ENCODE results near the gene MTCP1.
A peak's percentile ranks its signal among the peaks of the same experiment; 100 is the strongest.

The MTCP1 gene

GRCh38 chrX:155054255-155054654, 16.7 kb downstream of the MTCP1 start:
- no peak for DNase-seq (ENCODE audit: low read depth, low spot score)

DNA sequence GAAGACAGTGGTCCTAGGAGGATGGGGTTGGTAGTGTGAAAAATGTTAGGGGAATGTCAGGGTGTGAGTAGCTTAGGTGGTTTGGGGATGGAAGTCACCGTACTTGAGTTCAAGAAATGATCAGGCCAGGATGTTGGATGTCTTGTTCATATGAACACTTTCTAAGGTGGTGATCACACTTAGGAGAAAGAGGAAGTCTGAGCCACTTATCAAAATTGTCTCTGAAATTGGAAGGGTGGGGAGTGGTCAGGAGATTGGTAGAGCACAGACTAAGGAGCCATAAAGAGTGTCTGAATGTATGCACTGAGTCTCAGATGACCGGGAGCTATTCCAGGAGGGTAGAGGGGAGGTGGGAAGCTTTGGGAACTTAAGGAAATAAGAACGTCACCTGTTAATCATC, 17.3 kb downstream of the MTCP1 start:
- no peak for DNase-seq (ENCODE audit: low read depth, low spot score)

- DNase-seq (ENCODE audit: low read depth, low spot score): no peak
These were observed 18.0 kb downstream of the MTCP1 start for GRCh38 chrX:155052738-155053498.

DNA sequence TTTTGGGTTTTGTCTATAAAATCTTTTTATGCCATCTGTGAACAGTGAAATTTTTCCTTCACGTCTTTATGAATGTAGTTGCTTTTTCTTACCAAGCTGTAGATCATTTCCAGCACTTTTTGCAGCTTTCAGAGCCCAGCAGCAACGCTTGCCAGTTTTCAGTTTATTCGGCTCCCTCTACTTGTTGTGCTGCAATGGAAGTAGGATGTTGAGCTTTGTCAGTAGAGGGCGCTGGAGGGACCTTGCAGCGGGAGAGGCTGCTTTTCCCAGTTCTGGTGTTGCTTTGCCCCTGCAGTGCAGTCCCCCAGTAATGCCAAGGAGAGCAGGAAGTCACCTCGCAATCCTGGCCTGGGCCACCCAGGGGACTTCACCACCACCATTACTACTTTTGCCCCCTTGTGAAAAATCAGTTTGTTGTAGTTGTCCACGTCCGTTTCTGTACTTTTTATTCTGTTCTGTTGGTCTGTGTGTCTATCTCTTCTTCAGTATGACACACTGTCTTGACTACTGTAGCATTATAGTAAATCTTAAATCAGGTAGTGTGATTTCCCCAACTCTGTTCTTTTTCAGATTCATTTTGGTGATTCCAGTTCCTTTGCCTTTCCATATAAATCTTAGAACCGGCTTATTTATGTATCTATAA, 21.8 kb downstream of the MTCP1 start:
- DNase-seq (ENCODE audit: low read depth, low spot score): no peak

DNA sequence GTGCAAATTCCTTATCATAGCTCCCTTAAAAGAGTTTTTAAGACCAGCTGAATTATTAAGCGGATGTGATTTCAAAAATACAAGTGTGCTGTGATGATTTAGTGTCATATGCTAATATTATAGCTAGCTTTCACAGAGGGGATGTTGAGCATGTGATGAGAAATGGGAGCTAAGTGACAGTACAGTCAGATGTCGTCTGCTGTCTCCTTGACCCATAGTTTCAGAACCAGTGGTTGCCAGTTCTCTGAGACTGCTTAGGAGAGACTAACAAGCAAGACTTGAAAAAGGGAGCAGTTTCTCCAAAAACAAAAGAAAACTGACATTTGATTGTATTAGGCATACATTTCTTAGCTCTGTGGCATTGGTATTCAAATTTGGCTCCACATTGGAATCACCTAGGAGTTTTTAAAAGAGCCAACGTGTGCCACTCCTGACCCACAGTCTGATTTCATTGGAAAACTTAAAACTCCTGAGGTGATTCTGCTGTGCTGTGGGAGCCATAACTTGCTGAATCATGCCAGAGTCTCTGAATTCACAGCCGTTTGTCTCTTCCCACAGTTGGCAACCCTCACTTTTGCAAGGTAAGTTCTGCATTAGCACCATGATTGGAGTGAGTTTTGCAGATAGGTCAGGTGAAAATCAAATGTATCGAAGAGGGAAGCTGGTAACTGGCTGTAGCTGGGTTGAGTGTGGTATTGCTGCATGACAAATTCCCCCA, 24.0 kb downstream of the MTCP1 start:
- no peak for DNase-seq (ENCODE audit: low read depth, low spot score)

GRCh38 chrX:155046129-155046810, 24.7 kb downstream of the MTCP1 start:
- DNase-seq (ENCODE audit: low read depth, low spot score): no peak

DNA sequence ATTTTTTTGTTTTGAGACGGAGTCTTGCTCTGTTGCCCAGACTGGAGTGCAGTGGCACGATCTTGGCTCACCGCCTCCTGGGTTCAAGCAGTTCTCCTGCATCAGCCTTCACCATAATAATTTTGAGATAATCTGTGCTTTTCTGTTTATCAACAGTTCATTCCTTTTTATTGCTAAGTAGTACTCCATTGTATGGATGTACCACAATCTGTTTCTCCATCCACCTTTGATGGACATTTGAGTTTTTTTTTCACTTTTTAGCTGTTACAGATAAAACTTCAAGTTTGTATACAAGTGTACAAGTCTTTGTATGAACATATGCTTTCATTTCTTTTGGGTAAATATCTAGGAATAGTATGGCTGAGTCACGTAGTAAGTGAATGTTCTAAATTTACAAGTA, 35.2 kb downstream of the MTCP1 start:
- no peak for DNase-seq (ENCODE audit: low read depth, low spot score)

- no peak for DNase-seq (ENCODE audit: low read depth, low spot score)
These were observed 39.3 kb downstream of the MTCP1 start for GRCh38 chrX:155031657-155032056.

DNA sequence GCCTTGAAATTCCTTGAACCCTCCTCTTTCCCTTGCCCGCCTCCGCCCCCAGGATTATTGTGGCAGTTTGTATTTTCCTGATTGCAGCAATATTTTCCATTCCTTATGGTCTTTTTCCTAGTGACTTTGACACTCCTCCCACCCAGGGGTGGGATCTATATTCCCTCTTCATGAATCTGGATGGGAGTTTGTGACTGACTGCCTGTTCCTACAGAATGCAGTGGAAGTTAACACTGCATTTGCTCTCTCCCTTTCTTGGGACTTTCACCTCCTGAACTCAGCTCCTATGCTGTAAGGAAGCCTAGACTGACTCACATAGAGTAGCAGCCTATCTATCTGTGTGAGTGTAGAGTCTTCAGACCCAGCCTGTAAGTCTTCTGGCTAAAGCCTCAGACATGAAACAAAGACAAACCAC, 42.1 kb downstream of the MTCP1 start:
- DNase-seq (ENCODE audit: low read depth, low spot score): no peak

DNA sequence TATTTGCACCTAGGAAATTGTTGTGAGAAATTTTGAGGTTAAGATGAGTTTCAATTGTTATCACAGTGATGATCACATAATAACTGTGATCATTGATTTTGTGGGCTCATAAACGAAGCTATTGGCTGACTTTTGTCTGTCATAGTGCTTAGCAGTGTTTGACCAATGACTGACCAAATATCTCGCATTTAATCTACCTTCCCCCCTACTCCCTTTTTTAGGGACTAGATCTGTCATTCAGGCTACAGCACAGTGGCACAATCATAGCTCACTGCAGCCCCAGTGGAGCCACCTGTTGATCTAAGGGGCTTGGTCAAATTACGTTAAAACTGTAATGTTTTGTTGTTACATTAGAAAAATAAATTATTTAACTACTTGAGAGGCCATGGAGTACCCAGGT, 42.8 kb downstream of the MTCP1 start:
- DNase-seq (ENCODE audit: low read depth, low spot score): no peak

GRCh38 chrX:155027509-155028066, 43.3 kb downstream of the MTCP1 start:
- no peak for DNase-seq (ENCODE audit: low read depth, low spot score)

DNA sequence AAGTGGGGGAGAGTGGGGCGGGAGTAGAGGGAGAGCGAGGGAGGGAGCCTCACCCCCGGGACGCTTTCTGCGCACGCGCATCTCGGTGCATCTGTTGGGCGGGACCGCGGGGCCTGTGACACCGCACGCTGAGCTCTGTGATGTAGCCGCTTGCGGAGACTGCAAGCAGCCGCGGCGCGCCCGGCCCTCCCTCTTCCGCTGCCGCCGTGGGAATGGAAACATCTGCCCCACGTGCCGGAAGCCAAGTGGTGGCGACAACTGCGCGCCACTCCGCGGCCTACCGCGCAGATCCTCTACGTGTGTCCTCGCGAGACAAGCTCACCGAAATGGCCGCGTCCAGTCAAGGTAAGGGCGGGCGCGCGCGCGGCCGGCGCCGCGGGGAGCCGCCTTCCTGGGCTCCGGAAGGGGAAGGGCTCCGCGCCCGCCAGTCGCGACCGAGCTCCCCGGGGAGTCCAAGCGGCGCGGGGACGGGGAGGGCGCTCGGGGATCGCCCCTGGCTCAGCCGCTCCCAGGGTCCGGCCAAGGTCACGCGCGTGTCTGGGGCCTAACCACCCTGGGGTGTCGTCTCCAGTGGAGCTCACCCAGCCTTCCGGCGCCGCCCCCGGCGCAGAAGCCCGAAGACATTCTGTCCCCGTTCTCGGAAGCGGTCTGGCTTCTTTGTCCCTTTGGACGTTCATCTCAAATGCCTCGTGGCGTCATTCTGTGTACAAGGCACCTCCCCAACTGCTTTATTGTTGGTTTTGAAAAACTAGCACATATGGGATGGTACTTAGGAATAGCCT, 44.0 kb downstream of the MTCP1 start, which contains the start of gene FUNDC2:
Gene FUNDC2 (plus strand): TSS at position 118 of the 782 bp plus-strand sequence. CDS start 95 bp downstream, at position 213.
- DNase-seq (ENCODE audit: low read depth, low spot score): peak; percentile 83

DNA sequence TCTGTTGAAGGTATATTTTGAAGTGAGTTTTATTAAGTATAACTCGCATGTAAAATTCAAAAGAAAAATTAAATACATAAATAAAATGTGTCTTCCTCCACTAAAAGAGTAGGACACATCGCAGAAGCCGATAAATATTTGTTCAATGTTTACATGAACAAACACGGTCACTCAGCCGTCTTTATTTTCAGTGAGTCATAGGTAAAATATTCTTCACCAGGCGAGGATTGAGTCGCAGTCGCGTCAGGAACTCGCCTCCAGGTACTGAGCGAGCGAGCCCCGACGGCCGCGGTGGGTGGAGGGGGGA, 44.6 kb downstream of the MTCP1 start:
- no peak for DNase-seq (ENCODE audit: low read depth, low spot score)

DNA sequence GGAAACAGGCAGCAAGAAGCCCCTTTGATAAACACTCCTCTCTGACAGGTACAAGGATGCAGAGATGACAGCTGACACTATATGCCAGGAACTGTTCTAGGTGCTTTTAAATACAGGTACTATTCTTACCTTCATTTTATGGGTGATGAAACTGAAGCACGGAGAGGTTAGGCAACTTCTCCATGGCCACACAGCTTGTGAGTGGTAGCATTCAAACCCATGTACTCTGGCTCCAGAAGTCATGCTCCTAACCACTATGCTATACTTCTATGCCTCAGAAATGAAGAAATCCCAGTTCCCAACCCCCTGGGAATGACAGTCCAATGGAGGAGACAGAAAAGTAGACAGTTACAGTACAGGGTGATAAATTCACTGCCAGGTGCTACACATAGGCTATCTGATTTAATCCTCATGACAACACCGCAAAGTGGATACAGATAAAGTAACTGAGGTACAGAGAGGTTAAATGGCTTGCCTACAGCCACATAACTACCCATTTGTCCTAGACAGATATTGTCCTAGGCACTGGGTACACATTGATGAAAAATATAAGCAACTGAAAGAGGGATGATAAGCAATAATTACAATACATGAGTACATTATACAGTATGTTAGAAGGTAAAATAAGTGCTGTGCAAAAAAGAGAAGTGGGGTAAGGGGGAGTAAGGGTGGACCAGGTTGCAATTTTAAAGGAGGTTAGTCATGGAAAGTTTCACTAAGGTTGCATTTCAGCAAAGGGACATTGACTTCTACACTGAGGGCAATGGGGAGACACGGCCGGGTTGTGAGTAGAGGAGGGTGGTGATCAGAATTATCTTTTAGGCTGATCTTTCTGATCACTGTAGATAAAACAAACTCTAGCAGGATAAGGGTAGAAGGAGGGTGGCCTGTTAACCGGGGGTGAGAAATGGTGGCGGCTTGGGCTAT, 46.8 kb downstream of the MTCP1 start:
- DNase-seq (ENCODE audit: low read depth, low spot score): no peak

DNA sequence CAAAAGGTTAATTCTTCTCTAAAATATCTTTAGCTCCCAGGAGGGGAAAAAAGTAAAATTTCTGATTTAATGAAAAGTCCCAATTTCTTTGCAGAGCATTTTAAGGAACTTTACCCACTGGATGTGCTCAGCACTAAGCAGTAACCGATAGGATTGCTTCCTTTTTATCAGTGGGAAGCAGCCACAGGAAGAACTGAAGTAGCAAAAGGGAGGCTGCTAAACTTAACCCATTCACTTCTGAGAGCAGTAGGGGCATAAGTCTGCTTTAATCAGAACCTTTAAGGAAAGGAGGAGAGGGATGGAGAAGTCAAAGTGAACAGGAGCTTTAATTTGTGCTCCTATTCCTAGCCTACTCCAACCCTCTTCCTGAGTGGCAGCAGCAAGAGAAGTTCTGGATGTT, 48.4 kb downstream of the MTCP1 start, which contains the start of gene F8:
Gene F8 (minus strand): TSS at position 139 of the 400 bp plus-strand sequence. CDS start 171 bp downstream, outside the sequence.
- DNase-seq (ENCODE audit: low read depth, low spot score): no peak

DNA sequence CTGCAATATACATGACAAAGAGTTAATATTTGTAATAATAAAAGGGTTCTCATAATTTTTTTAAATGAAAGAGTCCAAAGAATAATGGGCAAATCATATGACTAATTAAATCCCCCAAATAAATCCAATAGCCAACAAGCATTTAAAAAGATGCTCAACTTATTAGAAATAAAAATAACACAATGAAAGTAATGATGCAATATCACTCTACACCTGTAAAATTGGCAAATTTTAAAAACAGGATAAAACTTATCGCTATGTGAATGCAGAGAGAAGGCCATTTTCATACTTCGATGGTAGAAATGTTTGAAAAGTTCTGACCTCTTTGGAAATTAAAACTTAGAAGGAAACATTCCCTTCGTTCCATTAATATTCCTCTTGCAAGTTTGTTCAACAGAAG, 50.3 kb downstream of the MTCP1 start:
- DNase-seq (ENCODE audit: low read depth, low spot score): no peak

Data from activated CD4-positive, CD25-positive, alpha-beta regulatory T cell treated with anti-CD3 and anti-CD28 coated beads, Interleukin-2, amount 50 U/mL, for 16 hours (primary cell).